Astrocyte of the cerebellum (primary cell): ENCODE data around the gene E2F3.

ENCODE experiments used
- DNase-seq: peaks from one replicate; pipeline ENCODE4 v3.0.0-alpha.2; 2011; ENCODE audit warnings: low read depth
- H3K4me3 ChIP-seq: 2 replicates; pipeline ENCODE4 v1.5.1; 2011; ENCODE audit warnings: mild to moderate bottlenecking, low read depth, low read length, moderate library complexity
- CTCF ChIP-seq: IDR thresholded peaks from 2 replicates; pipeline ENCODE4 v1.5.1; 2012; ENCODE audit warnings: low read length, low read depth, moderate library complexity, mild to moderate bottlenecking; ENCODE audit errors: missing control alignments
- in situ Hi-C: cut with HindIII; loops from 2 replicates; pipeline ENCODE4 v1.10.0; 2017; ENCODE audit warnings: low sequenced_read_pairs

Gene E2F3

GRCh38 chr6:20426177-20427082 is 24.8 kb downstream of the E2F3 start:
- TF ChIP-seq CTCF = no peak
- in situ Hi-C loops = no loop called here
- DNase-seq = no peak
- no peak overlapping the region for H3K4me3 ChIP-seq

GRCh38 chr6:20427856-20428255 is 26.2 kb downstream of the E2F3 start:
- no peak for TF ChIP-seq CTCF
- no peak for DNase-seq
- H3K4me3 ChIP-seq = no peak overlapping the region
- in situ Hi-C loops = no loop called here

GRCh38 chr6:20432692-20433091 is 31.0 kb downstream of the E2F3 start:
- no peak for DNase-seq
- in situ Hi-C loops = no loop called here
- no peak overlapping the region for H3K4me3 ChIP-seq
- no peak for TF ChIP-seq CTCF

GRCh38 chr6:20433321-20433720 is 31.6 kb downstream of the E2F3 start:
- no peak for DNase-seq
- in situ Hi-C loops = no loop called here
- H3K4me3 ChIP-seq = no peak overlapping the region
- no peak for TF ChIP-seq CTCF

GRCh38 chr6:20433929-20434328 is 32.2 kb downstream of the E2F3 start:
- TF ChIP-seq CTCF = no peak
- in situ Hi-C loops = no loop called here
- no peak for DNase-seq
- H3K4me3 ChIP-seq = no peak overlapping the region

GRCh38 chr6:20434766-20435165 is 33.1 kb downstream of the E2F3 start:
- H3K4me3 ChIP-seq = no peak overlapping the region
- in situ Hi-C loops = no loop called here
- no peak for DNase-seq
- TF ChIP-seq CTCF = no peak
